Tongue (tissue), 2 donors: ENCODE results near the gene RNF225. TPM values are rescaled to one million over a fixed set of nuclear protein-coding genes. Genes with fewer than 3 reads are reported as not detected.
"Not testable (repeated sequence)": the region's sequence is repeated elsewhere in the genome, so short reads cannot be mapped to it uniquely, and the experiment has no call there.

Experiments used
- DNase-seq: peaks from one replicate; pipeline ENCODE4 v3.0.0-alpha.2; 2015
- total RNA-seq: library from RNA; depleted of rRNA; stranded (reverse); fragments of >200 nt; gene quantifications from one replicate; pipeline ENCODE4 v1.2.3, GENCODE V29; 2014

The RNF225 gene
- total RNA-seq, 1 donor from 2014 or later, result not detected

- no peak for DNase-seq
Observed at GRCh38 chr19:58387338-58388174, 7.9 kb upstream of the RNF225 start.

GRCh38 chr19:58388175-58388526, 7.3 kb upstream of the RNF225 start:
- DNase-seq, result no peak

DNA sequence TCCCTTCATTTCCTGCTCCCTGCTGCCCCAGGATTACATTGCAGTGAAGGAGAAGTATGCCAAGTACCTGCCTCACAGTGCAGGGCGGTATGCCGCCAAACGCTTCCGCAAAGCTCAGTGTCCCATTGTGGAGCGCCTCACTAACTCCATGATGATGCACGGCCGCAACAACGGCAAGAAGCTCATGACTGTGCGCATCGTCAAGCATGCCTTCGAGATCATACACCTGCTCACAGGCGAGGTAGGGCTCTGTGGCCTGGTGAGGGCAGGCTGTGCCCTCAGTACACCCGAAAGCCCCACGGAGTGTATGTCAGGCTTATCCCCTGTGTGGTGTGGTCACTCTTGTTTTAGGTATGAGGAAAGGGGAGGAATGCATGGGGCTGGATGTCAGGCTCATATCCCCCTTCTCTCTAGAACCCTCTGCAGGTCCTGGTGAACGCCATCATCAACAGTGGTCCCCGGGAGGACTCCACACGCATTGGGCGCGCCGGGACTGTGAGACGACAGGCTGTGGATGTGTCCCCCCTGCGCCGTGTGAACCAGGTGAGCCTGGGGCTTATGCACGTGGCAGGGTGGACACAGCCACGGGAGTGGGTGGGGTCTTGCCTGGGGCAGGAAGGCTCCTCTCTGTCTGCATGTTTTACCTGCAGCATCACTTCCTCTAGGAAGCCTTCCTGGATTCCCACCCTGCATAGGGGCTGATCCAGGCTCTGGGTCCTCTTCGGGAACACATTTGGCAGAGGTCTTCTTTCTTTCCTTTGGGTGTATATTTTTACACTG, 2.3 kb upstream of the RNF225 start:
- DNase-seq, result no peak

- DNase-seq, result no peak
Observed at GRCh38 chr19:58393725-58394033, 1.8 kb upstream of the RNF225 start.

GRCh38 chr19:58394821-58395219, 636 bp upstream of the RNF225 start:
- no peak for DNase-seq

- DNase-seq, result no peak
Observed at GRCh38 chr19:58395979-58396627, 647 bp downstream of the RNF225 start.

GRCh38 chr19:58396691-58397532, 1.5 kb downstream of the RNF225 start:
- DNase-seq, result no peak

DNA sequence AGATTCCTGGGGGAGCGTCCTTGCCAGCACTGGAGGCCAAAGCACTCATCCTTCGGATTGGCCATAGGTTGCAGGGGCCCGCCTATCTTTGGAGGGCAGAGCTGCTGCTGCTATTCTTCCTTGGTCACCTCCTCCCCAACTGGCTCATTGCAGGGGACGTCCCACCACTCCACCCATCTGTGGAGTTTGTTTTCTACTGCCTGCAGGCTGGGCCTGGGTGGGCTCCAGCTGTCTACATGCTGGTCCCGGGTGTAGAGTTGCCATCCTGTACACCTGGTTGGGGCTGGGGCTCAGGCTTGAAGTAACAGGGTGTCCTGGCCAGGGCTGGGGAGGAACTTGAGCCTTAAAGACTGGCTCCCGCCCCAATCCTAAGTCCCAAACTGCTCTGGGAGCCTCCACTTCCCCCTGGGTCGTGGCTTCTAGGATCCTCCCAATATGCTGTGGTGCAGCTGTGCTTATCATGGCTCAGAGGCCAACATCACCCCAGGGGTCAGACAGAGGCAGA, 2.1 kb downstream of the RNF225 start:
- no peak for DNase-seq

DNA sequence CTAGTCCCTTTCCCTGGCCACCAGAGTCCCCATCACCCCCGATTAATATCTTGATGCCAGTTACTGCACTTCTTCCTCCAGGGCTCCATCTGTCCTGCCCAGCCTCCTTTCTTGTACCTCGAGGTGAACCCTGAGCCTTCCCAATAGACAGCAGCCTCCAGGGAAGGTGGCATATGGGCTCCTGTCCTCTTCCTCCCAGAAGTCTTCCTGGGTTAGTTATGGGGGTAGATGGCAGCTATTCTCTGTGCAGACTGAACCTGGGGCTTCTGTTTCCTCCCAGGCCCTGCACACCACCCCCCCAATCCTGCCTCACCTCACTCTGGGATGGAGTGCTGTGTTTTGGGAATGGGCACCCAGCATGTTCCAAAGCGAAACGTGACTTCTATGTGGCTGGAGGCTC, 2.6 kb downstream of the RNF225 start:
- DNase-seq, result no peak

DNA sequence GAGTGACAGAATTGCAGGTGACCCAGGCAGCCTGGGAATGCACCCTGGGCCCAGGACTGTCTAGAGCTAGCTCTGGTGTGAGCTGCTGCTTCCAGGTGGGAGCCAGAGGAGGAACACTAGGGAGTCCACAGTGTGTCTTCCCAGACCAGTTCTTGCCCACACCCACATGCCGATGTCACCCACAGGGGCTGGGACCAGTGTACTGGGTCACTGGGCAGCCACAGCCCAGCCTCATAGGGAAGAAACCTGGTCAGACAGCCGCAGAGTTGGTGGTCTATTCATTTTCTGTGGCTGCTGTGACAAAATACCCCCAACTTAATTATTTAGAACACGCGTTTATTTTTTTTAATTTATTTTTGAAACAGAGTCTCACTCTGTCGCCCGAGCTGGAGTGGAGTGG, 3.1 kb downstream of the RNF225 start:
- DNase-seq, result no peak

DNA sequence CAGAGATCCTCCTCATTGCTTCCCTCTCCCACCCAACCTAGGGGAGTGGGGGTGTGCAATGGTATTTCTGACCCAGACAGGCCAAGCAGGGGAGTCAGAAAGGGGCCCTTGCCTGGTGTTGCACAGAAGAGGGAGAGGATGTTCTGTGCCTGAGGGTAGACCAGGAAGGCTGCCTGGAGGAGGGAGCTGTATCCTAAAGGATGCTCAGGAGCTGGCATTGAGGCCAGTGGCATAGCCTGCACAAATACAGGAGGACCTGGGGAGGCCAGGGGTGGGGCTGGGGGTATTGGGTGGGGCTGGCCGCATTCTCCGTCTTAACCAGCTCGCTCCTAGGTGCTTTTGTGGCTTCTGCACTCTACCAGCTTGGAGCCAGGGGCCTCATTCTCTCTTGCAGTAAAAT, 4.4 kb downstream of the RNF225 start:
- DNase-seq, result no peak

- DNase-seq, result no peak
Observed at GRCh38 chr19:58400316-58400915, 5.0 kb downstream of the RNF225 start.

DNA sequence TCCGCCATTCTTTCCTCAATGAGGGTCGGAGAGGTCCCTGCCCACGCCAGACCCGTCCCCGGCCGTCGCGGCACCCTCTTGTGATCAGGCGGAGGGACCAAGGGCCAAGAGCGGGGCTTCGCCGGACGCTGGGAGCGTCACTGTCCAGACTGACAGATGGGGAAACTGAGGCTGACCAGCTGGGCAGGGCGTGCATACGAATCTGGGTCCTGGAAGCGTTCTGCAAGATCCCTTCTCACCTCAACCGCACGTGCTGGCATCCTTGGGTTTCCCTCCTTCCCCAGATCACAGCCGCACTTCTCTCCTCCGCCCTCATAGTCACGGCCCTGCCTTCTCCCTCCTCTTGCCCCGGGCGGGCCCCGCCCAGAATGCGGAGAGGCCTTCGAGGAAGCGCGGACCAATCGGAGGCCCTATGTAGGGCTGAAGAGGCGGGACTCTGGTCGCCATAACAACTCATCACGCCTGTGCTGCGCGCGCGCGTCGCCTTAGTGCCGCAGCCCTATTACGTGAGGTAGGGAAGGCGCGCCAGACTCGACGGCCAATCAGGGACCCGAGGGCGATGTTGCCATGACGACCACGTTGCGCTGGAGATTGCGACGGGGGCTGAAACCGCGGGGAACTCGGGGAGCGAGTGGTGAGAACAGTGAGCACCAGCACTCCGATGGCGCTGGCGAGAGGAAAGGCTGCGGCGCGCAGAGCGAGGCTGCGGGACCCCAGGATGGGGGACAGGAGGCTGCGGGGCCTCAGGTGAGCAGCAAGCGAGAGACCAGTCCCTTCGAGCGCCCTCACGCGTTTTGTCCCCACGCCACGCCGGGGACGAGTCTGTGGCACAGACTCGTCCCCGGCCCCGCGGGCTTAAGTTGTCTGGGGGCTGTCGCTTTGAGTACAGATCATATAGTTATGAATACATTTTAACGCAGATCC, 5.7 kb downstream of the RNF225 start:
- DNase-seq, result peak; percentile 100

DNA sequence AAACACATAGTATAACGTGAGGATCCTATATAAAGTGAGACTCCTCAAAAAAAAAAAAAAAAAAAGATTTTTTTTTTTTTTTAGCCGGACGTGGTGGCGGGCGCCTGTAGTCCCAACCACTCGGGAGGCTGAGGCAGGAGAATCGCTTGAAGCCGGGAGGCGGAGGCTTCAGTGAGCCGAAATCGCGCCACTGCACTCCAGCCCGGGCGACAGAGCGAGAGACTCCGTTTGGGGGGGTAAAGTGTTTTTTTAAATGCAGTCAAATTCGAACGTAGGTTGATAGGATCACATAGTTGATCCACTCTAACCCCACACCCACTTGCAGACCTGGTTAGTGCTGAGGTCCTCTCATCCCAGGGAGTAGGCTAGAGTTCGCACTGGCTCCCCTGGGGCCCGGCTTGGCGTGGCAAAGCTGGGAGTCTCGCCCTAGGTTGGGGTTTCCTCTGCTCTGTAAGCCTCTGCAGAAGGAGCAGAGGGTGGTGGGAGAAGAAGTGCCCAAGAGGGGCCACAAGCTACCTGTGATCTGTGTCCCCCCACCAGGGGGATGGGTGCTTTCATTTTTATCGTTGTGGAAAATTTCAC, 6.5 kb downstream of the RNF225 start:
- DNase-seq, result no peak

- not testable (repeated sequence) for DNase-seq
Observed at GRCh38 chr19:58403920-58404478, 8.5 kb downstream of the RNF225 start.

- DNase-seq, result no peak
Observed at GRCh38 chr19:58406818-58407657, 11.6 kb downstream of the RNF225 start.

DNA sequence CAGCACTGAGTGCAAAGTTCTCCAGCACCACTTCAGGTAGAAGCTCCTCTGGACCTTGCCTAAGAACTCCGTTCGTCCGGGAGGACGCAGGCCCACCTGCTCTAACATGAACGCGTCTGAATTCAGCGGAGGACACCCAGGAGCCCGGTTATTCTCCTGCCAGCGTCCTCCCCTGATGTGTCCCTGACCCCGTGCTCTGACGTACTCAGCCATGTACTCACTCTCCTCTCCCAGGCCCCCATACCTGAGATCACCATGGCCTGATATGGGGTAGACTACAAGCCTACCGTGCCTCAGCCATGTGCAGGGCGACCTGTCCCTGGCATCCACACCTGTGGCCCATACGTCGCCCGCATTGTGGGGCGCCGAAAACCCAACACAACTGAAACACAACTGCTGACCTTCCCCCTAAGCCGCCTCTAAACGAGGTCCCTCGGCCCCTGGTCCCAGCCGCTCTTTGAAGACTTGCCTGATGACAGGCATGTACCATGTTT, 12.2 kb downstream of the RNF225 start:
- DNase-seq, result no peak

- DNase-seq, result peak; percentile 98
Observed at GRCh38 chr19:58408152-58409009, 12.9 kb downstream of the RNF225 start, which contains the start of gene ZNF584. Gene ZNF584, plus strand, starts transcription at chr19:58408649. Its CDS starts 499 bp downstream, at chr19:58409148.
